HG02885 (cell line): ENCODE measurements around the gene TLE7.

Source experiments
- ATAC-seq: cut with Tn5 transposase; IDR thresholded peaks from one replicate; pipeline ENCODE4 v1.9.1; 2021; ENCODE audit warnings: mild to moderate bottlenecking; ENCODE audit not compliant: unreplicated experiment, poor library complexity

Gene TLE7

DNA sequence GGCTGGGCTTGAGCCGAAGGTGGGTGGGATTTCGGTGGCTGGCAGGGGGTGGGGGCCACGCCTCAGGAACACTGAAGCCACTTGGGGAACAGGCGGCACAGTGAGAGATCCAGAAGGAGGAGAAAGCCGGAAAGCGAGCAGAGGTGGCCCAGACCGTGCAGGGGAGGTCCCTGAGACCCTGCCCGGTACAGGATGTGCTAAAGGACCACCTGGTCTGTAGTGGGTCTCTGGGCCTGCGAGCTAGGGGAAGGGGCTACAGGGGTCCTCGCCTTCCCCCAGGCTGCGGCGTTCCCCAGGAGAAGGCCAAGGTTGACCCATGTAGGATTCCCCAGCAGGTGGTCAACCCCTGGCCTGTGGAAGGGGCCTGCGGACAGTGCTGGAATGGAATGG, at the start of gene TLE7:
Gene TLE7 (minus strand): TSS at position 4 of the 390 bp plus-strand sequence. CDS start 8,730 bp downstream, outside the sequence.
- no peak for ATAC-seq

DNA sequence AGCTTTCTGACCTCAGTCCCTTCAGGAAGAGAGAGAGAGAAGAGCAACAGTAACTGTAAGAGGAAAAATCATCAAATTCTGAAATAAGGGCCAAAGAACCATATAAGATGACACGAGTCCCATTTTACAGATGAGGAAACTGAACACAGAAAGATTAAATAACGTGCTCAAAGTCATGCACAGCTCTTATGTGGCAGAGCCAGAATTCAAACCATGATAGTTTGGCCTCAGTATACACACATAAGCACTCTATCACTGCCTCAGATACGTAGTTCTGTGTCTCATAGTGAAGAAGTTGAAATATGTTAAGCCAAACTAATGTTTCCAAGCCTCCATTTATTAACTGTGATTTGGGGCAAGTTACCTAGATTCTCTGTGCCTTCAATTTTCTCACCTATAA, 49.2 kb upstream of the TLE7 start:
- no peak for ATAC-seq

DNA sequence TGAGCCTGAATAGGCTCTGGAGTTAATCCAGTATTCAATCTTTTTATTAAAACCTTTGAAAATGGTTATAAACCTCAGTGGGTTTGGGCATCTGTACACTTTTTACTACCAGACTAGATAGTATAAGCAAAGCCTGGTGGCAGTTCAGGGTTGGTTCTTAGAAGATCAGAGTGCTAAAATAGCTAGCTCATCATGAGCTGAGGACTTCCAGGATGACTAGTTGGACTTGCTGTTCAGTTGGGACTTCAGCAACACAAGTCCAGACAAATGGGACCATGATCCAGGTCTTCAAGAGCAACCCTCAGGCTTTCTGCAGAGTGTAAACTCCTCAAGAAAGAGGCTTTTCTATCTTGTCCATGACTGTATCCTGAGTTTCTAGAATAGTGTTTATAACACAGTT, 48.5 kb upstream of the TLE7 start:
- ATAC-seq = no peak

DNA sequence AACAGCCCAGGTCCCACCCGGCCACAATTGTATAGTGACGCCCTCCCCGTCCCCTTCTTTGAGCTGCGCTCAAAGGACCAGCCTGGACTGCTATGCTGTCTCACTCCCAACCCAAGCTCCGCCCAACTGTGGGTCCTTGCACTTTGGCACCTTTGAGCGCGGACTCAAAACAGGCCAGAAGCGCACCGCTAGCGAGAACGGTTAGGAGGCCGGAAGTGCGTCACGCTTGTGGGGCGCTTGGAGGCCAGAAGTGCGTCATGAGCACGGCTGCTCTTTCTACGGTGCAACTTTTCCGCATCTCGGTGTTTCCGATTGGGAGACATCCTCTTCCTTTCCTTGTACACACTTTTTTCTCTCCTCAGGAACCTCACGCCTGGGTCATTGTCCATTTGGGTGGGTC, 47.3 kb upstream of the TLE7 start, which contains the start of gene ZNF19:
Gene ZNF19 (minus strand): TSS at position 203 of the 400 bp plus-strand sequence. CDS start 7,210 bp downstream, outside the sequence.
- ATAC-seq = no peak

DNA sequence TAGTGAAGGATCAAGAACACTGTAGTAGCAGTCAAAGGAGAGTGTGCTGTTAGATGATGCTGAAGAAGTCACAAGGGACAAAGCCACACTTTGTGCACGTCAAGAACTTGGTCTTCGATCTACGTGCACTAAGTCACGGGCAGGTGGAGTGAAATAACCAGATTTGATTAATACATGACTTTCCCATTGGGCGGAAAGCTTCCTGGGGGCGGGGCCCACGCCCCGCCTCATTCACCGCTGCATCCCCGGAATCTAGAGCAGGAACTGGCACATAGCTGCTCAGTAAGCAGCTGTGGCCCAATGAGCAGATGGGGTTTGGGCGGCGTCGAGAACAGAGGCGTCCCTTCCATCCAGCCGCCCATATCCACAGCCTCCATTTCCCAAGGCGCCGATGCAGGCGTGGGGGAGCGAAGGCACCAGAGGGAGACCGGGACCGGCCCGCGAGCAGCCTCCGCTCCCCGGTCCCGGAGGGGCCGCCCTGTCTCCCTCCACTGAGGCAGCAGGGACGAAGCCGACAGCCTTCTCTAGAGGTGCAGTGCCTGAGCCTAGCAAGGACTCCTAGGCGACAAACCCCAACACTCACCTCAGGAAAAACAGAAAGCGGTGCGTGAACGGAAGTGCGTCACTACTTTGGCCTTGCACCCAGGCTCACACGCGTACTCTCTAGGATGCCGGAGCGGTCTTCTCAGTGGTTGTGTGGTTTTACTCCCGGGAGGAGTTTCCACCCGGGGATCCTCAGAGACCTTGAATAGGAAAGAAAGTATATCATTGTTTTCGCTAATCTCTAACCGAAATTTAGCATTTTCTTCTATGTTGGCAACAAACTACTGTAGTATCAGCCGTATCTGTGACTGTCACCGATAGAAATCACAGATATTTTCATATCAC, 42.4 kb upstream of the TLE7 start:
- peak; percentile 89 for ATAC-seq

DNA sequence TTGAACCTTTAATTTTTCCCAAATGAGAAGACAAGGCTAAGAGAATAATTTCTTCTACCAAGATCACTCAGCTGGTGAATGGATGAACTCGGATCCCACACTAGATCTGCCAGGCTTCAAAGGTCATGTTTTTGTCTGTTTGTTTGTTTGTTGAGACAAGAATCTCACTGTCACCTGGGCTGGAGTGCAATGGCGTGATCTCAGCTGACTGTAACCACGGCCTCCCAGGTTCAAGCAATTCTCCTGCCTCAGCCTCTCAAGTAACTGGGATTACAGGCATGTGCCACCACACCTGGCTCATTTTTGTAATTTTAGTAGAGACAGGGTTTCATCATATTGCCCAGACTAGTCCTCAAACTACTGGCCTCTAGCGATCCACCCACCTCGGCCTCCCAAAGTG, 40.7 kb upstream of the TLE7 start:
- ATAC-seq = no peak

DNA sequence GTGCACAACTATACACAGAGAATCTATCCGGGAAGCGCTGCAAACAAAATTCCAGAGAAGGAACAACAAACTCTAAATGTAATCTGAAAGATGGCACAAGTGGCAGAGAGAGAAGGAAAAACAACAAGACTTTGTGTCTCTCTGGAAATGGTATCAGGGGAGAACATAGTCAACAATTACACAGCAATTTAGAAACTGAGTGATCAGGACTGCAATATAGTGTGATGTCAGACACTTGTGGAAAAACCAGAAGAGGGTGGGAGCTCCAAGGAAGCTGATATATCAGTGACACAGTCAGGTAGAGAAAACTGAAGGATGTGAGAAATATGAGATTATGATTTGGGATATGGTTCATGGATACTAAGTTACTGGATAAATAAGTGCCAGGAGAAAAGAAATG, 39.1 kb upstream of the TLE7 start:
- no peak for ATAC-seq

DNA sequence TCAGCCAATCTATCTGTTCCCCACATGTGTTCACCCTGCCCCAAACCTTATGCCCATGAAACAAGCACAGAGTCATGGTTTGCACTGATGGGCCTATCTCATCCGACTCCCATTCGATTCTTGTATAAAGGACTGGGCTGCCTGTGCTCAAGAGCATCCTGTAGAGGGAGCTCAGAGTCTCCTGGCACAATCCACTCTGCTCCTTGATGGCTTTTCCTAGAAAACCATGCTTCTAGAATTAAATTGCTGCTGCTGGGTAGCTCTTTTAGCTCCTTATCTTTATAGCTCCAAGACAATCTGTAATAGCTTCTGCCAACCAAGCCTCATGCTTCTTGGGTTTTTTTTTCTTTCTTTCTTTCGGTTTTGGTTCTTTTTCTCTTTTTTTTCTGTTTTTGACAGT, 37.6 kb upstream of the TLE7 start:
- no peak for ATAC-seq

DNA sequence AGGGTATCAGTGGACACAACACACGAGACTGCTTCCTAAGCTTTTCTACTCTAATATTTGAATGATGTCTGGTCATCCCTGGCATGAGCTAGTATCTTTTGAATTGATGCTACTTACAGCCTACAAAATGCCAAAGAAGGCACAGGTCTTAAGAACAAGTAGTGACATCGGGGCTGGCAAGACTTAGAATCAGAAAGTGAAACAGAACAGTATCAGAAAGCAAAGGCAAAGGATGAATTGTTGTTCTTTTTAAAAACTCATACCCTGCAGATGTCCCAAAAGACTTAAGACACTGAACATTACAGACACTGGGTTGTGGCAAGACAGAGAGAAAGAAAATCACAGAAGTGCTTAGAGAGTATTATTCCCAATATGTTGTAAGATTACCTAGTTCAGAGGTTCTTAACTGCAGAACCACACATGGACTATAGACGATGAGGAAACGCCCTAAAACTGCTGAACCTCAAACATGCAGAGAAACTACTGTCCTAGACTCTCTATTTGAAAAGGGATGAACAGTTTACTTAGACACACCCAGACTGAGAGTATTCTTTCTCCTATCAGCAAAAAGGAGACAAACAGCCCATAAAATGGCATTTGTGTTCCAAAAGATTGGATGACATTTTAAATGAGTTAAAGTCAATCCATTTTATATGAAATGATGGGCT, 34.7 kb upstream of the TLE7 start:
- no peak for ATAC-seq

DNA sequence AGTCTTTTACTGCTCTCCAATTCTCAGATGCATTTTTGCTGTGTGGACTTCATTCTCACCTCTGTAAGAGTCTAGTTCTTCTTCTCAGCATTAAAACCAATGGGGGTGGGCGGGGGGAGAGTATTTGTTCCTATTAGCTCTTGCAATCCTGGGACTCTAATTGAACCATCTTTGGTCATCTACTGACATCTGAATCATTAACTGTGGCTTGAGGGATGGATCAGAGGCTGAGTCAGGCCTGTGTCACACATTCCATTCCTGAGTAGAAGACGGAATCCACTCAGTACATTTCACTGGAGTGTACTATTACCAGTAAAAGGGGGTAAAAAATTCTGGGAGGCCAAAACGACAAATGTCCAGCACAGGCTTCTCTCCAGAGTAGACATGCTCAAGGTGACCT, 33.0 kb upstream of the TLE7 start:
- ATAC-seq = no peak

DNA sequence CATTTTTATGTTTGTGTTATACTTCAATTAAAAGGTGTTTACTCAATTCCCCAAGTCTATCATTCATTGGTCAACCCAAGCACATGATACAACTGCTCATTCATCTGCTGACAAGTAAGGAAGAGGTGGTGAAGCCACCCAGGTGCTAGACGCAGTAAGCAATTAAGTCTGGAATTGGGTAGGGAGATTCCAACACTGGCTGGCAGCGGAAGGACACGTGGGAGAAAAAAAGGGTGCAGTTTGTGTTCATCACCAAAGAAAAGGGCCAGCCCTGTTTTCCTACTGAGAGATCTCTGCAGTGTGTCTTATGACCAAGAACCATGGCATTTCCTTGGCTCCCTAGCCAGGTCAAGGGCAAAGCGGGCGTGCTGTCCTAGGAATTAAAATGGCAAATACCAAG, 32.0 kb upstream of the TLE7 start:
- no peak for ATAC-seq

DNA sequence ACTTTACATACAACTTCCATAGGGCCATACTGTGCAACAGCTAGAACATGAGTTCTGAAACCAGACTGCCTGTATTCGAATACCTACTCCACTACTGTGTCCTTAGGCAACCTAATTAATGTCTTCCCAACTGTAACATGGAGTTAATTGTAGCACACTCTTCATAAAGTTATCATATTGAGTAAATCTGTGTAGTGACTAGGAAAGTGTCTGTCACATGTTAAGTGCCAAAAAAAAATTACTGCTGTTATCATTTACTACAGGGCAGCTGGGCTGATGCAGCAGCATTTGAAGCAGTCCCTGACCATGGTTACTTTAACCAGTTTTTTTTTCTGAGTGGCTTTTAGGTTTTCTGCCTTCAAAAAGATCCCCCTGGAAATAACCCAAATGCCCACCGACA, 31.1 kb upstream of the TLE7 start:
- no peak for ATAC-seq

DNA sequence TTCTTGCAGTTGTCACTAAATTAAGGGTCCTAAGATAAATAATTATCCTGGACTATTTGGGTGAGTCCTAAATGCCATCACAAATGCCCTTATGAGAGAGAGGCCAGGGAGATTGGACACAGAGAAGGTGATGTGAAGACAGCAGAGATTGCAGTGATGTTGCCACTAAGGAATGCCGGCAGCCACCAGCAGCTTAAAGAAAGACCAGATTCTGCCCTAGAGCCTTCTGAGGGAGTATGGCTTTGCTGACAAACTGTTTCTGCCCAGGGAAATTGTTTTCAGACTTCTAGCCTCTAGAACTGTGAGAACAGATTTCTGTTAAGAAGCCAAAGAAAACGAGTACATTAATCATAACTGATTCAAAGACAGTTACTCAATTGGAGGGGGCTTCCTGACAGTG, 30.2 kb upstream of the TLE7 start:
- ATAC-seq = no peak

DNA sequence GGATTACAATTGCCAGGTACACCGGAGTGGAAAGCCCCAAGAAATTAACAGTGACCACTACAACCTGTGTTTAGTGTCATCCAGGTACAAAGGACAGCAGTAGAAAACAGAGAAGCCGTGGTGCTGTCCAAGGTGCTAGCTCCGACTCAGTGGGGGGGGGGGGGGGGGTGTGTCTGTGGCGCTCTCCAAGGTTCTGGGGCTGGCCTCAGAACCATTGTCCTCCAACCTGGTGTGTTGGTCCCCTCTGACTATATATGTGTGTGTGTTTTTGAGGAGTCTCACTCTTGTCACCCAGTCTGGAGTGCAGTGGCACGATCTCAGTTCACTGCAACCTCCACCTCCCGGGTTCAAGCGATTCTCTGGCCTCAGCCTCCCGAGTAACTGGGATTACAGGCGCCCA, 26.0 kb upstream of the TLE7 start:
- no peak for ATAC-seq

DNA sequence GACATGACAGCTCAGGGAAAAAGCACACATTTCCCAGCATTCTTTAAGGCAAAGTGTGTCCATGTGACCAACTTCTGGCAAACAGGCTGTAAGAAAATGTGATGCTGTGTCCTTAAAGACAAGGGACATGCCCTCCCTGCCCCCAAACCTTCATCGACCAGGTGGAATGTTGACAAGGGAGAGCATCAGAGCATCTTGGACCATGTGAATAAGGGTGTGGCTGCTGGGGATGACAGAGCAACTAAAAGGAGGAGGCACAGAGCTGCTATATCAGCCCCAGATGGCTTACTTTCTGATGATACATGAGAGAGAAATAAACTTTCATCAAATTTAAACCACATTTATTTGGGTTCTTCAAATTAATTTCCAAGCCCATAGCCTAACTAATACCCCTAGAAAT, 22.4 kb upstream of the TLE7 start:
- no peak for ATAC-seq

DNA sequence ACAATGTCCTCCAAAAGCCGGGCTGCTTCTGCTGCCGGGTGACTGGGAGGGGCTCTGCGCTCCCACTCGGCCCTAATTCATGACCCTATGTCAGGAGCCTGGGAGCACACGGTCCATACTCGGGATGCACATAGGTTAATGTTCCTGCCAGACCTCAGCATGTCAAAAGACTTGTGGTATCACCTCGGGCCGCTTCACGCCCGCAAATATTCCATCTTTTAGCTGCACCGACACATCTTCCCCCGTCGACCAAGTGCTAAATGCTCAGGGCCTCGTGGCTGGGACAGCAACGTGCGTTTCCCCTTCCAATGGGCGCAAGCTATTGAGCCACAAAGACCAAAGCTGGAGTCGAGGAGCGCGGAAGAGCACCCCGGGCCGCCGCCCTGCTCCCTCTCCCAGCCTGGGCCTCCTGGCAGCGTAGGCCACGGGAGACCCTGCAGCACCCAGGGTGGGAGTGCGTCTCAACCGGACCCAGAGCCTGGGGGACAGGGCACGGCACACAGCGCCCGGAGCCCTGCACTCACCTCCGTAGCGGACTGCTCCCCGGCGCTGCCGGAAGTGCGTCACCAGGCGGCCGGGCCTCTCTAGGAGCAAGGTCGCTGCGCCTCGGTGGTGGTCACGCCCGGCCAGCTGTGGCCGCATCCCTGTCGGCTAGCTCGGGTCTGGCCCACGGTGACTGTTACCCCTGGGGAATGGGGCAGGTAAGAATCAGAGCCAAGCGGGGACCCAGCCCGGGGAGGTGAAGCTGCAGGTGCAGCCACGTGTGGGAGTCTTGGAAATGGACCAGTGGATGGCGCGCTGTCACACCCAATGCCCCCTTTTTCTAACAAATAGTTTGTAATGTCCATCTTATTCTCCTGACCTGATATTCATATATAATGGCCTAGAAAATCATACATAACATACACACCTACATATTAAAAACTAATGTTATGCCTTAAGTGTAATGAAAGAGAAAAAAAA, 20.1 kb upstream of the TLE7 start, which contains the start of gene ZNF23:
Gene ZNF23 (minus strand): TSS at position 562 of the 963 bp plus-strand sequence. CDS start 5,451 bp downstream, outside the sequence.
- peak; percentile 97 for ATAC-seq

DNA sequence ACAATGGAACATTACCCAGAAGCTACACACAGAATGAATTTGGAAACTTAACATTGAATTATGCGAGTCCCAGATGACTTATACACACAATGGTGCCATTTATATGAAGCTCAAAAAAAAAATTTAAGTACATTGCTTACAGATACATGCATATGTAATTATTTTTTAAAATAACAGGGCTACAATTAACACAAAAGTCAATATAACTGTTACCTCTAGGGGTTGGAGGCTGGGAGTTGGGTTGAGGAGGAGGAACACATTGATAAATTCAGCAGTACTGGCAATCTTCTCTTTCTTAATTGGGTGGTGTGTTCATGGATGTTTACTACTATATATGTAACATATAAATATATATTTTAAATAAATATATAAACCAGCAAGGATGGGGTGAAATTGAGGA, 19.1 kb upstream of the TLE7 start:
- ATAC-seq = no peak

DNA sequence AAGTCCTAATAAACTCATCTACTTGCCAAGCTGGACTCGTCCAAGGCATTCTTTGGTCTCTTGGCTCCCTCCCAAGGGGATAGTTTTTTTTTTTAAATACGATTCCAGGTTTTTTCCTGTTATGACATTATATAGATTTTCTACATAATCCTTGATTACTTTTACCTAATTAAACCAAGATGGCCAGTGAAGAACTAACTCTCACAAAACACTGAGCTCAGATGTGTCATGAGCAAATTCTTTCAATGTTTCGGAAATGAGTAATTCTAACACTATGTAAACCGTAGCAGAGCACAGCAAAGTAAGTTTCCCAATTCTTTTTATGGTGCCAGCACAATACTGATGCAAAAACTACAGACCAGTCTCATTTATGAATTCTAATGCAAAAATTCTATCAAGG, 18.4 kb upstream of the TLE7 start:
- ATAC-seq = no peak

DNA sequence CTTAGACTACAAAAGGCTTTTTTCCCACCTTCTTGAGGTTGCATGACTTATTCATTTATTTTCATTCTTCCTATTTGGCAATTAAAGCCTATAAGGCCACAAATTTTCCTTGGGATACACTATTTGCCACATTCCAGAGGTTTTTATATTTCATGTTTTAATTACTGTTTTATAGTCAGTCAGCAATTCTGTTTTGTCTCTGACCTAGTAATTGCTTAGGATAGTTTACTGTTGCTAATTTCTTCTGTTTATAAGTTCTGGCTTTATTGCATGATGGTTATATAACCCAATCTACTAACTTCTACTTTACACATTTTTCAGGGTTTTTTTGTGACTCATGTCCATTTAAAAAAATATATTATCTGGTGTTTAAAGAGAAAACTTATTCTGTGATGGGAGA, 17.7 kb upstream of the TLE7 start:
- ATAC-seq = no peak

DNA sequence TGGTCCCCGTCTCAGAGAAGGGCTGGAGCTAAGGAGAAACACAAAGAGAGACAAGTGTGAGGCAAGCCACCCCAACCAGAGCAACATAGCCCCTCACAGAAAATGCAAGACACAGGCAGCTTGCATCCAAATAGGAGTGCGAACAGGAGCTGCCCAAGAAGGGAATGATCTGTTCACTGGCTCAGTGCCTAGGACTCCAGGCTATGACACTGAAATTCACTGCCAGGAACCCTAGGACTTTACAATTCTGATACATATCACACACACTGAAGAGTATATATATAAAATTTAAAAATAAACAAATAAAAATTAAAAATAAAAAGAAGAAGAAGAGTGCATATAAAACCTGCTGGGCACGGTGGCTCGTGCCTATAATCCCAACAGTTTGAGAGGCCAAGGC, 14.9 kb upstream of the TLE7 start:
- ATAC-seq = no peak
